Liver (tissue), 9 donors: Measurements from ENCODE around the gene GNG12. TPM values are rescaled to one million over a fixed set of nuclear protein-coding genes. Genes with fewer than 3 reads are reported as not detected.

ENCODE experiments used
- DNase-seq: peaks from one replicate; pipeline ENCODE4 v3.0.0-alpha.2; 2017; ENCODE audit warnings: low spot score
- H3K27ac ChIP-seq, 2 donors: one replicate each; pipeline ENCODE4 v1.7.0; 2013; ENCODE audit warnings: inconsistent platforms in 2 of 2, low read length in 2 of 2, control low read depth in 1 of 2, low read depth in 1 of 2, mild to moderate bottlenecking in 1 of 2
- H3K27me3 ChIP-seq, 4 donors: one replicate each; pipeline versions ENCODE4 v1.6.1 to v1.7.0; 2013; ENCODE audit warnings: low read length in 3 of 4, inconsistent platforms in 1 of 4, mild to moderate bottlenecking in 1 of 4, moderate library complexity in 1 of 4; ENCODE audit not compliant: control insufficient read depth in 4 of 4, insufficient read depth in 4 of 4
- H3K36me3 ChIP-seq, 4 donors: one replicate each; pipeline versions ENCODE4 v1.6.1 to v1.7.0; 2013; ENCODE audit warnings: low read length in 3 of 4, mild to moderate bottlenecking in 3 of 4, low read depth in 1 of 4, moderate library complexity in 1 of 4; ENCODE audit not compliant: control insufficient read depth in 4 of 4, insufficient read depth in 3 of 4
- H3K4me1 ChIP-seq, 4 donors: one replicate each; pipeline versions ENCODE4 v1.6.1 to v1.7.0; 2013; ENCODE audit warnings: low read length in 3 of 4, mild to moderate bottlenecking in 3 of 4, moderate library complexity in 1 of 4; ENCODE audit not compliant: control insufficient read depth in 4 of 4, insufficient read depth in 4 of 4
- H3K4me3 ChIP-seq, 3 donors: one replicate each; pipeline versions ENCODE4 v1.6.1 to v1.7.0; 2013; ENCODE audit warnings: low read length in 3 of 3, control low read depth in 1 of 3, low read depth in 1 of 3, mild to moderate bottlenecking in 1 of 3
- H3K9ac ChIP-seq, 2 donors: one replicate each; pipeline ENCODE4 v1.7.0; 2013; ENCODE audit warnings: low read length in 2 of 2, mild to moderate bottlenecking in 2 of 2, moderate library complexity in 2 of 2, control low read depth in 1 of 2, low read depth in 1 of 2
- H3K9me3 ChIP-seq, 4 donors: one replicate each; pipeline versions ENCODE4 v1.6.1 to v1.7.0; 2013; ENCODE audit warnings: low read length in 3 of 4; ENCODE audit not compliant: control insufficient read depth in 4 of 4
- EGR1 ChIP-seq, 2 donors: IDR thresholded peaks; 2 replicates each; pipeline ENCODE4 v1.6.1; 2016 to 2018; ENCODE audit warnings: antibody characterized with exemption in 2 of 2, low read depth in 2 of 2
- FOXA1 ChIP-seq: IDR thresholded peaks from 2 replicates; pipeline ENCODE4 v1.6.1; 2016; ENCODE audit warnings: antibody characterized with exemption
- FOXA2 ChIP-seq: IDR thresholded peaks from 2 replicates; pipeline ENCODE4 v1.6.1; 2016; ENCODE audit warnings: antibody characterized with exemption
- GABPA ChIP-seq, 2 donors: IDR thresholded peaks in 1 of 2; conservative IDR thresholded peaks in 1 of 2; 2 replicates each; pipeline ENCODE4 v1.6.1; 2016; ENCODE audit warnings: antibody characterized with exemption in 2 of 2, mild to moderate bottlenecking in 1 of 2, moderate library complexity in 1 of 2
- HNF4A ChIP-seq, 2 donors: conservative IDR thresholded peaks; 2 replicates each; pipeline ENCODE4 v1.6.1; 2016; ENCODE audit warnings: antibody characterized with exemption in 2 of 2, mild to moderate bottlenecking in 2 of 2
- HNF4G ChIP-seq: IDR thresholded peaks from 2 replicates; pipeline ENCODE4 v1.6.1; 2016; ENCODE audit warnings: antibody characterized with exemption
- JUND ChIP-seq, 2 donors: IDR thresholded peaks; 2 replicates each; pipeline ENCODE4 v1.6.1; 2016; ENCODE audit warnings: antibody characterized with exemption in 2 of 2
- NR2F2 ChIP-seq: IDR thresholded peaks from 2 replicates; pipeline ENCODE4 v1.6.1; 2016; ENCODE audit warnings: antibody characterized with exemption
- RAD21 ChIP-seq, 2 donors: IDR thresholded peaks; 2 replicates each; pipeline ENCODE4 v1.6.1; 2016; ENCODE audit warnings: antibody characterized with exemption in 2 of 2, mild to moderate bottlenecking in 2 of 2
- RXRA ChIP-seq, 2 donors: IDR thresholded peaks; 2 replicates each; pipeline ENCODE4 v1.6.1; 2017 to 2018; ENCODE audit warnings: antibody characterized with exemption in 2 of 2, mild to moderate bottlenecking in 1 of 2
- SP1 ChIP-seq: IDR thresholded peaks from 2 replicates; pipeline ENCODE4 v1.6.1; 2018; ENCODE audit warnings: antibody characterized with exemption, mild to moderate bottlenecking
- TAF1 ChIP-seq: conservative IDR thresholded peaks from 2 replicates; pipeline ENCODE4 v1.6.1; 2016; ENCODE audit warnings: antibody characterized with exemption, mild to moderate bottlenecking
- YY1 ChIP-seq: IDR thresholded peaks from 2 replicates; pipeline ENCODE4 v1.6.1; 2016; ENCODE audit warnings: antibody characterized with exemption, mild to moderate bottlenecking
- WGBS: extraction: QIAGEN DNeasy Blood & Tissue Kit; methylation state at CpG from one replicate; pipeline ENCODE4 v1.1.7; 2013; 5-methylcytosine and 5-hydroxymethylcytosine counted together
- polyA plus RNA-seq, 2 donors: library from polyadenylated mRNA; stranded (reverse) in 1 of 2; unstranded in 1 of 2; fragments of 200-250 nt in 1 of 2; fragments of >200 nt in 1 of 2; fragmentation: Nextera tagmentation in 1 of 2; extraction: Ambion mirVana in 1 of 2; gene quantifications; one replicate each; pipeline versions ENCODE4 v1.2.1 to v1.2.3, GENCODE V29; 2013 to 2015
- total RNA-seq, 2 donors: library from RNA; depleted of rRNA; stranded (reverse); fragments of >200 nt; gene quantifications; one replicate each; pipeline ENCODE4 v1.2.3, GENCODE V29; 2014
- TF ChIP-seq, protein P1 (sequence below): IDR thresholded peaks from 2 replicates; pipeline ENCODE4 v1.6.1; 2016; ENCODE audit warnings: antibody characterized with exemption, mild to moderate bottlenecking
- TF ChIP-seq, protein P2 (sequence below): IDR thresholded peaks from 2 replicates; pipeline ENCODE4 v1.6.1; 2016; ENCODE audit warnings: antibody characterized with exemption
- TF ChIP-seq, protein P3 (sequence below): fragments of 150-350 bp; IDR thresholded peaks from 2 replicates; pipeline ENCODE4 v1.5.1; 2017; ENCODE audit warnings: improper control_type of control experiment, low read depth, low read length; ENCODE audit not compliant: missing input control
- TF ChIP-seq, protein P4 (sequence below): IDR thresholded peaks from 2 replicates; pipeline ENCODE4 v1.6.1; 2016; ENCODE audit warnings: antibody characterized with exemption
- TF ChIP-seq, protein P5 (sequence below): IDR thresholded peaks from 2 replicates; pipeline ENCODE4 v1.6.1; 2016; ENCODE audit warnings: antibody characterized with exemption
- donor health status: healthy.
- donor health status: healthy.
- donor health status: healthy.
- donor health status: healthy.
- donor health status: healthy.

The GNG12 gene
- total and polyA plus RNA-seq, 4 donors, result 15.4 to 26.1 (median 19.7) TPM

DNA sequence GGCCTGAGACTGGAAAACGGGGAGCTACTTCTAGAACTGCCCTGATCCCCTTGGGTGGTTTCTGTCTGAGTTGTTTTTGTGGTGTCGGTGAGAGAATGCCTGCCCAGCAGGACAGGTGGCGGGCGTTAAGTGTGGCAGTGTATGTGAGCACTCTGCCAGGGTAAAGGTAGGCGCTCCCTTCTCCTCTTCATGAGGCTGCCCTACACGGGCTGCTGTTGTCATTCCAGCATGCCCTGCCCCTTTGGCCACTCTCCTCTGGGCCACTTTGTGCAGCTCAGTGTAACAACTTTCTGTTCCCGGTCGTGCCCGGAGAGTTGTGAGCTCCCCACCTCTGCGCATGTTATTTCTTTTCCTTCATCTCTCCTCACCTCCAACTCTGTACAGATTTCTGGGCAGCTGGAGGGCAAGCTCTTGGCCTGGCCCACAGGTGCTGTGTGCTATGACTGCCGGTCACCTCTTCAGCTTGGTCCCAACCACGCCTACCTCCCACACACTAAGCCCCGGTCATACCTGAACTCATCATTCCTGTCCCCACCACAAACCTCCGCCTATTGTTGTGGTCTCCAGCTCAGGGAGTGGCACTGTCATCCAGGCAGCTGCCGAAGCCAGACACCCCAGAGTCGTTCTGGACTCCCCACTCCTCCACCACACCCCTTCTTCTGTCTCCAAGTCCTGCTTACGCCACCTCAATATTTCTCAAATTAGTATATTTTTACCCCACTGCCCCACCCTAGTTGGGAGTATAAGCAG is 79.3 kb downstream of the GNG12 start:
- Histone ChIP-seq H3K4me3 (no peak overlapping the region), H3K36me3 (no peaks in the 10 kb centered on the region), H3K9me3 (no peaks in the 10 kb centered on the region), H3K9ac (no peak overlapping the region), H3K27me3 (no peaks in the 10 kb centered on the region), H3K27ac (no peak overlapping the region), H3K4me1 (peaks cover 8 to 19% (median 13%) of the 10 kb centered on the region in 4 donors)
- no peak for TF ChIP-seq NR2F2
- TF ChIP-seq, protein P1, sequence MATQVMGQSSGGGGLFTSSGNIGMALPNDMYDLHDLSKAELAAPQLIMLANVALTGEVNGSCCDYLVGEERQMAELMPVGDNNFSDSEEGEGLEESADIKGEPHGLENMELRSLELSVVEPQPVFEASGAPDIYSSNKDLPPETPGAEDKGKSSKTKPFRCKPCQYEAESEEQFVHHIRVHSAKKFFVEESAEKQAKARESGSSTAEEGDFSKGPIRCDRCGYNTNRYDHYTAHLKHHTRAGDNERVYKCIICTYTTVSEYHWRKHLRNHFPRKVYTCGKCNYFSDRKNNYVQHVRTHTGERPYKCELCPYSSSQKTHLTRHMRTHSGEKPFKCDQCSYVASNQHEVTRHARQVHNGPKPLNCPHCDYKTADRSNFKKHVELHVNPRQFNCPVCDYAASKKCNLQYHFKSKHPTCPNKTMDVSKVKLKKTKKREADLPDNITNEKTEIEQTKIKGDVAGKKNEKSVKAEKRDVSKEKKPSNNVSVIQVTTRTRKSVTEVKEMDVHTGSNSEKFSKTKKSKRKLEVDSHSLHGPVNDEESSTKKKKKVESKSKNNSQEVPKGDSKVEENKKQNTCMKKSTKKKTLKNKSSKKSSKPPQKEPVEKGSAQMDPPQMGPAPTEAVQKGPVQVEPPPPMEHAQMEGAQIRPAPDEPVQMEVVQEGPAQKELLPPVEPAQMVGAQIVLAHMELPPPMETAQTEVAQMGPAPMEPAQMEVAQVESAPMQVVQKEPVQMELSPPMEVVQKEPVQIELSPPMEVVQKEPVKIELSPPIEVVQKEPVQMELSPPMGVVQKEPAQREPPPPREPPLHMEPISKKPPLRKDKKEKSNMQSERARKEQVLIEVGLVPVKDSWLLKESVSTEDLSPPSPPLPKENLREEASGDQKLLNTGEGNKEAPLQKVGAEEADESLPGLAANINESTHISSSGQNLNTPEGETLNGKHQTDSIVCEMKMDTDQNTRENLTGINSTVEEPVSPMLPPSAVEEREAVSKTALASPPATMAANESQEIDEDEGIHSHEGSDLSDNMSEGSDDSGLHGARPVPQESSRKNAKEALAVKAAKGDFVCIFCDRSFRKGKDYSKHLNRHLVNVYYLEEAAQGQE, result no peak
- no peak for DNase-seq
- 89% methylated on average over 17 of the region's 17 CpGs for WGBS

DNA sequence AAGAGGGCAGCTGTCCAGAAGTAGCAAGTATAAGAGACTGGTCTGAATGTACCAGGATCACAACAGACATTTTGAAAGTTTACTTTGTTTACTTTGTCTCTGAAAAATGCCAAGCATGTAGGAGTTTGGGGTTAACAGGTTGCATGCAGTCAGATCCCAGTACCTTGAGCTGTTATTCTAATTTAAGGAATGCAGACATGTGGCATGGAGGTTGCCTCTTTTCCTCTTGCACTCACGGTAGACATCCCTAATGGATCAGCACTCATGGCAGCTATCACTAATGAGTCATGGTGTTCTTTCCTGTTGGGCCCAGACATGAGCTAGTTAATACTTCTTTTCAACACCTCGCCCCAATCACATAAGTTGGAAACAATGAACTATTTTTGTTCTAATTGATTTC is 81.0 kb downstream of the GNG12 start:
- Histone ChIP-seq H3K27ac (no peak overlapping the region), H3K9ac (no peak overlapping the region), H3K27me3 (no peaks in the 10 kb centered on the region), H3K36me3 (no peaks in the 10 kb centered on the region), H3K4me3 (no peak overlapping the region), H3K9me3 (no peaks in the 10 kb centered on the region), H3K4me1 (peaks cover 8 to 27% (median 24%) of the 10 kb centered on the region in 4 donors)
- TF ChIP-seq HNF4A (conservative IDR thresholded peaks at IDR 0.05) (no peak), FOXA2 (no peak), TAF1 (no peak), SP1 (no peak), HNF4G (no peak), NR2F2 (no peak), EGR1 (IDR thresholded peaks at IDR 0.05; ENCODE audit: low read depth in 2 of 2) (no peak), FOXA1 (no peak), RAD21 (IDR thresholded peaks at IDR 0.05) (no peak), YY1 (no peak), RXRA (IDR thresholded peaks at IDR 0.05) (no peak), GABPA (IDR thresholded peaks at IDR 0.05 in 1 of 2, conservative IDR thresholded peaks at IDR 0.05 in 1 of 2) (no peak), JUND (IDR thresholded peaks at IDR 0.05) (no peak)
- TF ChIP-seq, protein P2, sequence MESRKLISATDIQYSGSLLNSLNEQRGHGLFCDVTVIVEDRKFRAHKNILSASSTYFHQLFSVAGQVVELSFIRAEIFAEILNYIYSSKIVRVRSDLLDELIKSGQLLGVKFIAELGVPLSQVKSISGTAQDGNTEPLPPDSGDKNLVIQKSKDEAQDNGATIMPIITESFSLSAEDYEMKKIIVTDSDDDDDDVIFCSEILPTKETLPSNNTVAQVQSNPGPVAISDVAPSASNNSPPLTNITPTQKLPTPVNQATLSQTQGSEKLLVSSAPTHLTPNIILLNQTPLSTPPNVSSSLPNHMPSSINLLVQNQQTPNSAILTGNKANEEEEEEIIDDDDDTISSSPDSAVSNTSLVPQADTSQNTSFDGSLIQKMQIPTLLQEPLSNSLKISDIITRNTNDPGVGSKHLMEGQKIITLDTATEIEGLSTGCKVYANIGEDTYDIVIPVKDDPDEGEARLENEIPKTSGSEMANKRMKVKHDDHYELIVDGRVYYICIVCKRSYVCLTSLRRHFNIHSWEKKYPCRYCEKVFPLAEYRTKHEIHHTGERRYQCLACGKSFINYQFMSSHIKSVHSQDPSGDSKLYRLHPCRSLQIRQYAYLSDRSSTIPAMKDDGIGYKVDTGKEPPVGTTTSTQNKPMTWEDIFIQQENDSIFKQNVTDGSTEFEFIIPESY, result no peak
- TF ChIP-seq, protein P1, result no peak
- TF ChIP-seq, protein P3, sequence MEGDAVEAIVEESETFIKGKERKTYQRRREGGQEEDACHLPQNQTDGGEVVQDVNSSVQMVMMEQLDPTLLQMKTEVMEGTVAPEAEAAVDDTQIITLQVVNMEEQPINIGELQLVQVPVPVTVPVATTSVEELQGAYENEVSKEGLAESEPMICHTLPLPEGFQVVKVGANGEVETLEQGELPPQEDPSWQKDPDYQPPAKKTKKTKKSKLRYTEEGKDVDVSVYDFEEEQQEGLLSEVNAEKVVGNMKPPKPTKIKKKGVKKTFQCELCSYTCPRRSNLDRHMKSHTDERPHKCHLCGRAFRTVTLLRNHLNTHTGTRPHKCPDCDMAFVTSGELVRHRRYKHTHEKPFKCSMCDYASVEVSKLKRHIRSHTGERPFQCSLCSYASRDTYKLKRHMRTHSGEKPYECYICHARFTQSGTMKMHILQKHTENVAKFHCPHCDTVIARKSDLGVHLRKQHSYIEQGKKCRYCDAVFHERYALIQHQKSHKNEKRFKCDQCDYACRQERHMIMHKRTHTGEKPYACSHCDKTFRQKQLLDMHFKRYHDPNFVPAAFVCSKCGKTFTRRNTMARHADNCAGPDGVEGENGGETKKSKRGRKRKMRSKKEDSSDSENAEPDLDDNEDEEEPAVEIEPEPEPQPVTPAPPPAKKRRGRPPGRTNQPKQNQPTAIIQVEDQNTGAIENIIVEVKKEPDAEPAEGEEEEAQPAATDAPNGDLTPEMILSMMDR, result no peak
- TF ChIP-seq, protein P4, sequence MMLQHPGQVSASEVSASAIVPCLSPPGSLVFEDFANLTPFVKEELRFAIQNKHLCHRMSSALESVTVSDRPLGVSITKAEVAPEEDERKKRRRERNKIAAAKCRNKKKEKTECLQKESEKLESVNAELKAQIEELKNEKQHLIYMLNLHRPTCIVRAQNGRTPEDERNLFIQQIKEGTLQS, result no peak
- TF ChIP-seq, protein P5, sequence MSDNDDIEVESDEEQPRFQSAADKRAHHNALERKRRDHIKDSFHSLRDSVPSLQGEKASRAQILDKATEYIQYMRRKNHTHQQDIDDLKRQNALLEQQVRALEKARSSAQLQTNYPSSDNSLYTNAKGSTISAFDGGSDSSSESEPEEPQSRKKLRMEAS, result no peak
- no peak for DNase-seq
- WGBS, result 84% methylated on average over 2 of the region's 2 CpGs
